Glomerular endothelial cell (primary cell): ENCODE results near the gene NPDC1. TPM values are rescaled to one million over a fixed set of nuclear protein-coding genes. Genes with fewer than 3 reads are reported as not detected.

Experiments
- DNase-seq: peaks from one replicate; pipeline ENCODE4 v3.0.0-alpha.2; 2011; ENCODE audit warnings: low read depth, low spot score; ENCODE audit errors: extremely low read depth
- total RNA-seq: library from RNA; depleted of rRNA; stranded (reverse); fragments of >200 nt; gene quantifications from 2 replicates; pipeline ENCODE4 v1.2.3, GENCODE V29; 2015

NPDC1 gene
- total RNA-seq, 1 donor from 2014 or later = 250 TPM

- no peak for DNase-seq
Observed at GRCh38 chr9:137057545-137057944, 11.6 kb upstream of the NPDC1 start.

- DNase-seq = no peak
Observed at GRCh38 chr9:137056739-137057415, 10.9 kb upstream of the NPDC1 start.

- DNase-seq = no peak
Observed at GRCh38 chr9:137055385-137056364, 9.7 kb upstream of the NPDC1 start.

GRCh38 chr9:137054932-137055384 is 9.0 kb upstream of the NPDC1 start:
- no peak for DNase-seq

GRCh38 chr9:137053944-137054931 is 8.3 kb upstream of the NPDC1 start, which contains the start of gene ENTPD2:
Gene ENTPD2, minus strand, starts transcription at chr9:137054061. Its CDS starts 64 bp downstream, at chr9:137053997.
- DNase-seq = no peak

- no peak for DNase-seq
Observed at GRCh38 chr9:137052998-137053943, 7.3 kb upstream of the NPDC1 start.

- no peak for DNase-seq
Observed at GRCh38 chr9:137052293-137052692, 6.3 kb upstream of the NPDC1 start.

- DNase-seq = no peak
Observed at GRCh38 chr9:137051145-137051724, 5.3 kb upstream of the NPDC1 start.

- DNase-seq = no peak
Observed at GRCh38 chr9:137050570-137050969, 4.6 kb upstream of the NPDC1 start.

GRCh38 chr9:137049544-137050449 is 3.8 kb upstream of the NPDC1 start:
- DNase-seq = no peak

- no peak for DNase-seq
Observed at GRCh38 chr9:137048655-137049543, 2.9 kb upstream of the NPDC1 start.

- no peak for DNase-seq
Observed at GRCh38 chr9:137045294-137046087, 486 bp downstream of the NPDC1 start.

- no peak for DNase-seq
Observed at GRCh38 chr9:137044502-137045177, 1.3 kb downstream of the NPDC1 start.

GRCh38 chr9:137044037-137044436 is 1.9 kb downstream of the NPDC1 start:
- DNase-seq = no peak
